SK-N-SH treated with all-trans-retinoic acid at 6 μM for 48 hours (cell line): ENCODE data around the gene LYSMD2.

Source experiments
- ATAC-seq: fragments of 200-7000 bp; cut with Tn5 transposase; 3 replicates; pipeline ENCODE4 v1.9.1; 2020; ENCODE audit warnings: mild to moderate bottlenecking, moderate library complexity
- ARNTL ChIP-seq: fragments of 450-650 bp; formaldehyde crosslinking; IDR thresholded peaks from 2 replicates; pipeline ENCODE4 v1.5.0; 2020; ENCODE audit warnings: low read depth, mild to moderate bottlenecking, moderate library complexity, borderline replicate concordance
- BACH2 ChIP-seq: fragments of 250-450 bp; sonication (Bioruptor Pico); IDR thresholded peaks from 2 replicates; pipeline ENCODE4 v1.9.0; 2021; ENCODE audit warnings: mild to moderate bottlenecking, borderline replicate concordance
- CREB5 ChIP-seq: fragments of 250-450 bp; sonication (Bioruptor Pico); IDR thresholded peaks from 2 replicates; pipeline ENCODE4 v1.5.1; 2020; ENCODE audit warnings: low read depth, mild to moderate bottlenecking, moderate library complexity
- CSDC2 ChIP-seq: fragments of 250-450 bp; sonication (Bioruptor Pico); IDR thresholded peaks from 2 replicates; pipeline ENCODE4 v1.5.0; 2020; ENCODE audit warnings: mild to moderate bottlenecking, moderate library complexity
- CSRNP3 ChIP-seq: fragments of 250-450 bp; sonication (Bioruptor Pico); IDR thresholded peaks from 2 replicates; pipeline ENCODE4 v1.5.1; 2021; ENCODE audit warnings: mild to moderate bottlenecking, moderate library complexity
- ESRRG ChIP-seq: fragments of 250-450 bp; sonication (Bioruptor Pico); IDR thresholded peaks from 2 replicates; pipeline ENCODE4 v1.6.1; 2021; ENCODE audit warnings: mild to moderate bottlenecking
- GLIS3 ChIP-seq: fragments of 250-450 bp; sonication (Bioruptor Pico); IDR thresholded peaks from 2 replicates; pipeline ENCODE4 v1.5.0; 2020; ENCODE audit warnings: mild to moderate bottlenecking, moderate library complexity
- ISL1 ChIP-seq: fragments of 250-450 bp; sonication (Bioruptor Pico); IDR thresholded peaks from 2 replicates; pipeline ENCODE4 v2.1.2; 2022; ENCODE audit warnings: mild to moderate bottlenecking, moderate library complexity
- OSR1 ChIP-seq: fragments of 250-450 bp; sonication (Bioruptor Pico); IDR thresholded peaks from 2 replicates; pipeline ENCODE4 v1.8.0; 2022; ENCODE audit warnings: moderate library complexity, mild to moderate bottlenecking, inconsistent platforms
- POU6F1 ChIP-seq: fragments of 250-450 bp; sonication (Bioruptor Pico); IDR thresholded peaks from 2 replicates; pipeline ENCODE4 v1.8.0; 2021; ENCODE audit warnings: low read depth, mild to moderate bottlenecking, moderate library complexity, borderline replicate concordance
- PPARA ChIP-seq: fragments of 250-450 bp; sonication (Bioruptor Pico); IDR thresholded peaks from 2 replicates; pipeline ENCODE4 v1.5.0; 2020; ENCODE audit warnings: mild to moderate bottlenecking, borderline replicate concordance
- RARB ChIP-seq: fragments of 250-450 bp; sonication (Bioruptor Pico); IDR thresholded peaks from 2 replicates; pipeline ENCODE4 v1.8.0; 2021; ENCODE audit warnings: mild to moderate bottlenecking, moderate library complexity
- TCF4 ChIP-seq: fragments of 250-450 bp; sonication (Bioruptor Pico); IDR thresholded peaks from 2 replicates; pipeline ENCODE4 v1.8.0; 2021; ENCODE audit warnings: mild to moderate bottlenecking, moderate library complexity, borderline replicate concordance
- TOX ChIP-seq: fragments of 250-450 bp; sonication (Bioruptor Pico); IDR thresholded peaks from 2 replicates; pipeline ENCODE4 v1.8.0; 2021; ENCODE audit warnings: mild to moderate bottlenecking, moderate library complexity, borderline replicate concordance
- ZC3H10 ChIP-seq: fragments of 250-450 bp; sonication (Bioruptor Pico); IDR thresholded peaks from 2 replicates; pipeline ENCODE4 v1.5.1; 2021; ENCODE audit warnings: mild to moderate bottlenecking, moderate library complexity
- ZFP3 ChIP-seq: fragments of 250-450 bp; sonication (Bioruptor Pico); IDR thresholded peaks from 2 replicates; pipeline ENCODE4 v1.5.0; 2020; ENCODE audit warnings: mild to moderate bottlenecking, moderate library complexity
- ZFP30 ChIP-seq: fragments of 450-650 bp; formaldehyde crosslinking; IDR thresholded peaks from 2 replicates; pipeline ENCODE4 v1.5.0; 2022; ENCODE audit warnings: mild to moderate bottlenecking, moderate library complexity
- ZNF565 ChIP-seq: fragments of 450-650 bp; formaldehyde crosslinking; conservative IDR thresholded peaks from 2 replicates; pipeline ENCODE4 v1.5.0; 2020; ENCODE audit warnings: low read depth, mild to moderate bottlenecking, moderate library complexity
- ZNF70 ChIP-seq: fragments of 450-650 bp; formaldehyde crosslinking; IDR thresholded peaks from 2 replicates; pipeline ENCODE4 v1.5.0; 2020; ENCODE audit warnings: mild to moderate bottlenecking, moderate library complexity
- ZNF8 ChIP-seq: fragments of 450-650 bp; formaldehyde crosslinking; IDR thresholded peaks from 2 replicates; pipeline ENCODE4 v1.5.0; 2020; ENCODE audit warnings: mild to moderate bottlenecking, moderate library complexity
- TF ChIP-seq, protein P1 (sequence below): fragments of 250-450 bp; sonication (Bioruptor Pico); IDR thresholded peaks from 2 replicates; pipeline ENCODE4 v1.5.0; 2020; ENCODE audit warnings: mild to moderate bottlenecking, moderate library complexity
- TF ChIP-seq, protein P2 (sequence below): fragments of 250-450 bp; sonication (Bioruptor Pico); IDR thresholded peaks from 2 replicates; pipeline ENCODE4 v1.8.0; 2020; ENCODE audit warnings: mild to moderate bottlenecking, moderate library complexity, borderline replicate concordance

LYSMD2 gene

GRCh38 chr15:51726302-51727073 is 11.0 kb downstream of the LYSMD2 start (continued):
- TF ChIP-seq OSR1 (CRISPR knock-in tag) (no peak), ZNF565 (CRISPR knock-in tag) (0 out of 2 replicates have a peak, but pooled peaks have one; percentile 54), RARB (CRISPR knock-in tag) (0 out of 2 replicates have a peak, but pooled peaks have one; percentile 16)

DNA sequence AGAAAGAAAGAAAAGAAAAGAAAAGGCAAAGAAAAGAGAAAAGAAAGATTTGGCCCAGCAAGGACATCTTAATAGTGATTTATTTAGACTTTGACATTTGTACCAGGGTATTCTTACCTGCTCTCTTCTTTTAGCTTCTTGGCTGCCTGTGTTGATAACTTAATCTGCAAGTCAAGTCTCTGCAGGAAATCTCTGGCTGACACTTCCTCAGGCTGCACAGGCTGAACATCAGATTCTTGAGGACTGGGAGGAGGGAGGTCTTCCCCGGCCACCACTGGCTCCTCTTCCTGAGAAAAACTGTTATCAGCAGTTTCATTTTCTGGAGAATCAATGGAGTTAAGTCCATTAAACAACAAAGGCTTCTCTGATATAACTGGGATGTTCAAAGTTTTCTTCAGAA is 12.8 kb downstream of the LYSMD2 start:
- no peak for ATAC-seq
- TF ChIP-seq PPARA (CRISPR knock-in tag) (no peak), ZC3H10 (CRISPR knock-in tag) (no peak), ESRRG (CRISPR knock-in tag) (no peak), TOX (CRISPR knock-in tag) (no peak), RARB (CRISPR knock-in tag) (no peak), ARNTL (CRISPR knock-in tag) (no peak), ZFP30 (no peak), OSR1 (CRISPR knock-in tag) (no peak), TCF4 (CRISPR knock-in tag) (no peak), ZNF565 (CRISPR knock-in tag) (no peak), CSRNP3 (no peak), ZFP3 (CRISPR knock-in tag) (no peak), POU6F1 (CRISPR knock-in tag) (no peak), ZNF8 (CRISPR knock-in tag) (no peak), CSDC2 (CRISPR knock-in tag) (no peak), BACH2 (no peak), CREB5 (CRISPR knock-in tag) (no peak), ISL1 (CRISPR knock-in tag) (no peak)
- TF ChIP-seq, protein P1, sequence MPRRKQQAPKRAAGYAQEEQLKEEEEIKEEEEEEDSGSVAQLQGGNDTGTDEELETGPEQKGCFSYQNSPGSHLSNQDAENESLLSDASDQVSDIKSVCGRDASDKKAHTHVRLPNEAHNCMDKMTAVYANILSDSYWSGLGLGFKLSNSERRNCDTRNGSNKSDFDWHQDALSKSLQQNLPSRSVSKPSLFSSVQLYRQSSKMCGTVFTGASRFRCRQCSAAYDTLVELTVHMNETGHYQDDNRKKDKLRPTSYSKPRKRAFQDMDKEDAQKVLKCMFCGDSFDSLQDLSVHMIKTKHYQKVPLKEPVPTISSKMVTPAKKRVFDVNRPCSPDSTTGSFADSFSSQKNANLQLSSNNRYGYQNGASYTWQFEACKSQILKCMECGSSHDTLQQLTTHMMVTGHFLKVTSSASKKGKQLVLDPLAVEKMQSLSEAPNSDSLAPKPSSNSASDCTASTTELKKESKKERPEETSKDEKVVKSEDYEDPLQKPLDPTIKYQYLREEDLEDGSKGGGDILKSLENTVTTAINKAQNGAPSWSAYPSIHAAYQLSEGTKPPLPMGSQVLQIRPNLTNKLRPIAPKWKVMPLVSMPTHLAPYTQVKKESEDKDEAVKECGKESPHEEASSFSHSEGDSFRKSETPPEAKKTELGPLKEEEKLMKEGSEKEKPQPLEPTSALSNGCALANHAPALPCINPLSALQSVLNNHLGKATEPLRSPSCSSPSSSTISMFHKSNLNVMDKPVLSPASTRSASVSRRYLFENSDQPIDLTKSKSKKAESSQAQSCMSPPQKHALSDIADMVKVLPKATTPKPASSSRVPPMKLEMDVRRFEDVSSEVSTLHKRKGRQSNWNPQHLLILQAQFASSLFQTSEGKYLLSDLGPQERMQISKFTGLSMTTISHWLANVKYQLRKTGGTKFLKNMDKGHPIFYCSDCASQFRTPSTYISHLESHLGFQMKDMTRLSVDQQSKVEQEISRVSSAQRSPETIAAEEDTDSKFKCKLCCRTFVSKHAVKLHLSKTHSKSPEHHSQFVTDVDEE = no peak
- TF ChIP-seq, protein P2, sequence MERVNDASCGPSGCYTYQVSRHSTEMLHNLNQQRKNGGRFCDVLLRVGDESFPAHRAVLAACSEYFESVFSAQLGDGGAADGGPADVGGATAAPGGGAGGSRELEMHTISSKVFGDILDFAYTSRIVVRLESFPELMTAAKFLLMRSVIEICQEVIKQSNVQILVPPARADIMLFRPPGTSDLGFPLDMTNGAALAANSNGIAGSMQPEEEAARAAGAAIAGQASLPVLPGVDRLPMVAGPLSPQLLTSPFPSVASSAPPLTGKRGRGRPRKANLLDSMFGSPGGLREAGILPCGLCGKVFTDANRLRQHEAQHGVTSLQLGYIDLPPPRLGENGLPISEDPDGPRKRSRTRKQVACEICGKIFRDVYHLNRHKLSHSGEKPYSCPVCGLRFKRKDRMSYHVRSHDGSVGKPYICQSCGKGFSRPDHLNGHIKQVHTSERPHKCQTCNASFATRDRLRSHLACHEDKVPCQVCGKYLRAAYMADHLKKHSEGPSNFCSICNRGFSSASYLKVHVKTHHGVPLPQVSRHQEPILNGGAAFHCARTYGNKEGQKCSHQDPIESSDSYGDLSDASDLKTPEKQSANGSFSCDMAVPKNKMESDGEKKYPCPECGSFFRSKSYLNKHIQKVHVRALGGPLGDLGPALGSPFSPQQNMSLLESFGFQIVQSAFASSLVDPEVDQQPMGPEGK = no peak

GRCh38 chr15:51724199-51724598 is 13.3 kb downstream of the LYSMD2 start:
- no peak for ATAC-seq
- TF ChIP-seq CSDC2 (CRISPR knock-in tag) (no peak), TOX (CRISPR knock-in tag) (no peak), POU6F1 (CRISPR knock-in tag) (no peak), ZNF70 (CRISPR knock-in tag) (no peak), GLIS3 (no peak), ZNF8 (CRISPR knock-in tag) (no peak), RARB (CRISPR knock-in tag) (no peak)
- TF ChIP-seq, protein P2 = no peak
